Testis (tissue), 2 donors: ENCODE results near the gene NPPC.

Experiments used
- POLR2A ChIP-seq: fragments of 450-650 bp; IDR thresholded peaks from one replicate; pipeline ENCODE4 v1.6.1; 2017; ENCODE audit warnings: antibody characterized with exemption, mild to moderate bottlenecking, moderate library complexity
- TF ChIP-seq, protein P1 (sequence below), 3 experiments: fragments of 450-650 bp in 2 of 3; fragments of 200-600 bp in 1 of 3; sonication (generic) in 1 of 3; IDR thresholded peaks; one replicate each; pipeline ENCODE4 v1.5.1; 2016 to 2019; ENCODE audit warnings: antibody characterized with exemption in 3 of 3, mild to moderate bottlenecking in 2 of 3, moderate library complexity in 1 of 3

GRCh38 chr2:231905026-231905425 is 21.2 kb downstream of the NPPC start:
- no peak for TF ChIP-seq POLR2A
- TF ChIP-seq, protein P1, sequence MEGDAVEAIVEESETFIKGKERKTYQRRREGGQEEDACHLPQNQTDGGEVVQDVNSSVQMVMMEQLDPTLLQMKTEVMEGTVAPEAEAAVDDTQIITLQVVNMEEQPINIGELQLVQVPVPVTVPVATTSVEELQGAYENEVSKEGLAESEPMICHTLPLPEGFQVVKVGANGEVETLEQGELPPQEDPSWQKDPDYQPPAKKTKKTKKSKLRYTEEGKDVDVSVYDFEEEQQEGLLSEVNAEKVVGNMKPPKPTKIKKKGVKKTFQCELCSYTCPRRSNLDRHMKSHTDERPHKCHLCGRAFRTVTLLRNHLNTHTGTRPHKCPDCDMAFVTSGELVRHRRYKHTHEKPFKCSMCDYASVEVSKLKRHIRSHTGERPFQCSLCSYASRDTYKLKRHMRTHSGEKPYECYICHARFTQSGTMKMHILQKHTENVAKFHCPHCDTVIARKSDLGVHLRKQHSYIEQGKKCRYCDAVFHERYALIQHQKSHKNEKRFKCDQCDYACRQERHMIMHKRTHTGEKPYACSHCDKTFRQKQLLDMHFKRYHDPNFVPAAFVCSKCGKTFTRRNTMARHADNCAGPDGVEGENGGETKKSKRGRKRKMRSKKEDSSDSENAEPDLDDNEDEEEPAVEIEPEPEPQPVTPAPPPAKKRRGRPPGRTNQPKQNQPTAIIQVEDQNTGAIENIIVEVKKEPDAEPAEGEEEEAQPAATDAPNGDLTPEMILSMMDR (IDR thresholded peaks at IDR 0.05): no peak
